Progenitor cell of endocrine pancreas (in vitro differentiated cells): ENCODE results near the gene GLYATL1. TPM values are rescaled to one million over a fixed set of nuclear protein-coding genes. Genes with fewer than 3 reads are reported as not detected.

Experiments
- DNase-seq: peaks from one replicate; pipeline ENCODE4 v3.0.0; 2021; ENCODE audit warnings: low spot score; ENCODE audit not compliant: unreplicated experiment
- H3K27ac Mint-ChIP-seq: 2 replicates; pipeline ENCODE4 v1.8.0; 2021; ENCODE audit warnings: mild to moderate bottlenecking, moderate library complexity, mixed read lengths
- H3K27me3 Mint-ChIP-seq: 2 replicates; pipeline ENCODE4 v1.8.0; 2021; ENCODE audit warnings: mixed read lengths
- H3K36me3 Mint-ChIP-seq: 2 replicates; pipeline ENCODE4 v1.8.0; 2022; ENCODE audit warnings: mixed read lengths; ENCODE audit not compliant: insufficient read depth
- H3K4me1 Mint-ChIP-seq: 2 replicates; pipeline ENCODE4 v1.8.0; 2021; ENCODE audit warnings: low read depth, mixed read lengths
- H3K4me3 Mint-ChIP-seq: 2 replicates; pipeline ENCODE4 v1.8.0; 2021; ENCODE audit warnings: low read depth, mild to moderate bottlenecking, moderate library complexity, mixed read lengths
- H3K9me3 Mint-ChIP-seq: 2 replicates; pipeline ENCODE4 v1.8.0; 2021; ENCODE audit warnings: low read depth, mixed read lengths
- total RNA-seq: library from RNA; stranded (reverse); gene quantifications from 2 replicates; pipeline ENCODE4 v1.2.1, GENCODE V29; 2021
- TF ChIP-seq, protein P1 (sequence below): fragments of 200-600 bp; sonication (generic); IDR thresholded peaks from one replicate; pipeline ENCODE4 v1.5.0; 2021; ENCODE audit warnings: antibody characterized with exemption, mild to moderate bottlenecking; ENCODE audit not compliant: unreplicated experiment

The GLYATL1 gene
- total RNA-seq, 1 donor from 2014 or later: 25.3 TPM

- Mint-ChIP-seq H3K27me3 (peaks cover 8% of the 10 kb centered on the region), H3K36me3 (peaks cover 2% of the 10 kb centered on the region), H3K4me1 (peaks cover 19% of the 10 kb centered on the region), H3K27ac (no peak overlapping the region), H3K4me3 (no peak overlapping the region), H3K9me3 (peaks cover 12% of the 10 kb centered on the region)
- DNase-seq: no peak
- TF ChIP-seq, protein P1, sequence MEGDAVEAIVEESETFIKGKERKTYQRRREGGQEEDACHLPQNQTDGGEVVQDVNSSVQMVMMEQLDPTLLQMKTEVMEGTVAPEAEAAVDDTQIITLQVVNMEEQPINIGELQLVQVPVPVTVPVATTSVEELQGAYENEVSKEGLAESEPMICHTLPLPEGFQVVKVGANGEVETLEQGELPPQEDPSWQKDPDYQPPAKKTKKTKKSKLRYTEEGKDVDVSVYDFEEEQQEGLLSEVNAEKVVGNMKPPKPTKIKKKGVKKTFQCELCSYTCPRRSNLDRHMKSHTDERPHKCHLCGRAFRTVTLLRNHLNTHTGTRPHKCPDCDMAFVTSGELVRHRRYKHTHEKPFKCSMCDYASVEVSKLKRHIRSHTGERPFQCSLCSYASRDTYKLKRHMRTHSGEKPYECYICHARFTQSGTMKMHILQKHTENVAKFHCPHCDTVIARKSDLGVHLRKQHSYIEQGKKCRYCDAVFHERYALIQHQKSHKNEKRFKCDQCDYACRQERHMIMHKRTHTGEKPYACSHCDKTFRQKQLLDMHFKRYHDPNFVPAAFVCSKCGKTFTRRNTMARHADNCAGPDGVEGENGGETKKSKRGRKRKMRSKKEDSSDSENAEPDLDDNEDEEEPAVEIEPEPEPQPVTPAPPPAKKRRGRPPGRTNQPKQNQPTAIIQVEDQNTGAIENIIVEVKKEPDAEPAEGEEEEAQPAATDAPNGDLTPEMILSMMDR: no peak
Measured at GRCh38 chr11:58912124-58912523, 27.2 kb upstream of the GLYATL1 start.

- H3K4me3 Mint-ChIP-seq: no peak overlapping the region
- peaks cover 19% of the 10 kb centered on the region for H3K4me1 Mint-ChIP-seq
- H3K27ac Mint-ChIP-seq: no peak overlapping the region
- H3K9me3 Mint-ChIP-seq: peaks cover 24% of the 10 kb centered on the region
- no peak for DNase-seq
- no peaks in the 10 kb centered on the region for H3K27me3 Mint-ChIP-seq
- H3K36me3 Mint-ChIP-seq: peaks cover 3% of the 10 kb centered on the region
- TF ChIP-seq, protein P1: no peak
Measured at GRCh38 chr11:58913685-58914084, 25.6 kb upstream of the GLYATL1 start.

DNA sequence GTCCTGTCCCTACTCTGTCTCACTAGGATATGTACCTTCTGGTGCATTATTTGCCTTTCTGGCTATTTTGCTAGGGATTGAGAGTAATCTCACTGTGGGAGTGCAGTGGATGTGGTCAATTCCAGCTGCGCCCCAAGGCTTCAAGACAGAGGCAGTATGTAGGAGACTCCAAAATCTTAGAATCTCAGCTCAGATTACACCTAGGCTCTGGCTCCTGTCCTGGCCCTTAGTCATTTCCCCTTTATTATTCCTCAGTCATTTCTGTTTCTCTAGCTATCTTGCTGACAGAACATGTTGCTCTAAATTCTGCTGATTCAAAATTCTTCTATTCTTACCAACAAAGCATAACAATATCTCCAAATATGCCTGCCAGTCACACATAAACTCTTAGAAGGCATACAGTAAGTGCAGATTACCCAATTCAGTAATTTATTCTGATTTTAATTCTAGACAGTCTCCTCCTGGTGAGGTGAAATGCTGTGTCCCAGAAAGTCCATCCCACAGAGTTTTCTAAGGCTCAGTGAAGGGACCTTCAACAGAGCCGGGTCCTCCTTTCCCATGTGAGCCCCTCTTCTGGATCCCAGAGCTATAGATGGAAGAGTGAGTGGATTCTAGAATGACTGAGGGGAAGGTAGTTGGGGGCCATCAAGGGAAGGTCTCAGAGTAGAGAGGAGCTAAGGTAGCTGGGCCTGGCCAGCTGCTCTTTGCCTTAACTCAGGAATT, 24.3 kb upstream of the GLYATL1 start:
- no peak for DNase-seq
- Mint-ChIP-seq H3K4me1 (peaks cover 17% of the 10 kb centered on the region), H3K4me3 (no peak overlapping the region), H3K27me3 (no peaks in the 10 kb centered on the region), H3K36me3 (peaks cover 3% of the 10 kb centered on the region), H3K9me3 (peaks cover 24% of the 10 kb centered on the region), H3K27ac (no peak overlapping the region)
- TF ChIP-seq, protein P1: no peak

DNA sequence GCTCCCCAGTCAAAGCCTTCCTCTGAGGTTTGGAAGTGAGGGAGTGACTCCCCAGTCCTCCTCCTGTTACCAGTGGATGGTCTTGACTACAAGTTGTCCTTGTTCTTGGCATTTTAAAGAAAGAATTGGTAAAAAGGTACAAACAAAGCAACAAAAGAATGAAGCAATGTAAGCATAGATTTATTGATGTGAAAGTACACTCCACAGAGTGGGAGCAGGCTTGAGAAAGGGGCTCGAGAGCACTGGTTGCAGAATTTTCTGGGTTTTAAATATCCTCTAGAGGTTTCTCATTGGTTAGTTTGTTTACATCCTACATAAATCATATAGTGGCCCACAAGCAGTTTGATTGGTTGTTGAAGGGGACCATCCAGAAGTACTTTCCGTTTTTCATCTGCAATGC, 22.7 kb upstream of the GLYATL1 start:
- Mint-ChIP-seq H3K27ac (no peak overlapping the region), H3K4me1 (peaks cover 13% of the 10 kb centered on the region), H3K27me3 (no peaks in the 10 kb centered on the region), H3K36me3 (peaks cover 3% of the 10 kb centered on the region), H3K4me3 (no peak overlapping the region), H3K9me3 (peaks cover 24% of the 10 kb centered on the region)
- TF ChIP-seq, protein P1: no peak
- DNase-seq: no peak

- H3K27me3 Mint-ChIP-seq: no peaks in the 10 kb centered on the region
- TF ChIP-seq, protein P1: no peak
- H3K4me3 Mint-ChIP-seq: no peak overlapping the region
- H3K4me1 Mint-ChIP-seq: peaks cover 12% of the 10 kb centered on the region
- no peak for DNase-seq
- H3K9me3 Mint-ChIP-seq: peaks cover 24% of the 10 kb centered on the region
- peaks cover 3% of the 10 kb centered on the region for H3K36me3 Mint-ChIP-seq
- no peak overlapping the region for H3K27ac Mint-ChIP-seq
Measured at GRCh38 chr11:58917159-58917783, 22.0 kb upstream of the GLYATL1 start.
